CD4-positive, CD25-positive, alpha-beta regulatory T cell (primary cell): ENCODE data around the gene INTS1. TPM values are rescaled to one million over a fixed set of nuclear protein-coding genes. Genes with fewer than 3 reads are reported as not detected.
A peak's percentile ranks its signal among the peaks of the same experiment; 100 is the strongest.

Experiments
- ATAC-seq, 2 donors: fragments of 150-1000 bp; cut with Tn5 transposase; one replicate each; pipeline ENCODE4 v1.10.0; 2021; ENCODE audit warnings: low read depth in 2 of 2, moderate number of reproducible peaks in 2 of 2, moderate library complexity in 1 of 2
- DNase-seq, 3 donors: peaks; one replicate each; pipeline versions ENCODE4 v3.0.0 to v3.0.0-alpha.2; 2012 to 2022; ENCODE audit warnings: mixed read lengths in 1 of 3
- H3K27ac ChIP-seq: one replicate; pipeline ENCODE4 v1.7.0; 2013; ENCODE audit warnings: mild to moderate bottlenecking, low read length; ENCODE audit not compliant: insufficient read depth, poor library complexity, severe bottlenecking
- H3K27me3 ChIP-seq: one replicate; pipeline ENCODE4 v1.7.0; 2013; ENCODE audit warnings: low read length; ENCODE audit not compliant: control insufficient read depth, insufficient read depth
- H3K36me3 ChIP-seq: one replicate; pipeline ENCODE4 v1.7.0; 2013; ENCODE audit warnings: mild to moderate bottlenecking, low read length, moderate library complexity; ENCODE audit not compliant: control insufficient read depth, insufficient read depth
- H3K4me1 ChIP-seq: 2 replicates; pipeline ENCODE4 v1.7.0; 2013; ENCODE audit warnings: mild to moderate bottlenecking, low read length; ENCODE audit not compliant: insufficient read depth, control insufficient read depth, poor library complexity, severe bottlenecking
- H3K4me3 ChIP-seq: one replicate; pipeline ENCODE4 v1.7.0; 2013; ENCODE audit warnings: low read depth, mild to moderate bottlenecking, low read length, moderate library complexity
- H3K9me3 ChIP-seq, 2 experiments: 1 replicate in 1 of 2; 2 replicates in 1 of 2; pipeline ENCODE4 v1.7.0; 2013; ENCODE audit warnings: low read length in 2 of 2, mild to moderate bottlenecking in 1 of 2, moderate library complexity in 1 of 2; ENCODE audit not compliant: control insufficient read depth in 2 of 2
- H3K27ac Mint-ChIP-seq, 3 donors: one replicate each; pipeline ENCODE4 v1.8.0; 2020 to 2022; ENCODE audit warnings: mild to moderate bottlenecking in 3 of 3, mixed read lengths in 3 of 3, moderate library complexity in 2 of 3
- H3K27me3 Mint-ChIP-seq: one replicate; pipeline ENCODE4 v1.8.0; 2022; ENCODE audit warnings: mild to moderate bottlenecking, mixed read lengths
- H3K36me3 Mint-ChIP-seq: one replicate; pipeline ENCODE4 v1.8.0; 2020; ENCODE audit warnings: mixed read lengths
- H3K4me1 Mint-ChIP-seq, 4 donors: one replicate each; pipeline ENCODE4 v1.8.0; 2020 to 2022; ENCODE audit warnings: mixed read lengths in 4 of 4, mild to moderate bottlenecking in 1 of 4
- H3K4me3 Mint-ChIP-seq, 4 donors: one replicate each; pipeline ENCODE4 v1.8.0; 2020 to 2022; ENCODE audit warnings: mild to moderate bottlenecking in 4 of 4, mixed read lengths in 4 of 4, moderate library complexity in 3 of 4
- H3K9me3 Mint-ChIP-seq, 7 donors: one replicate each; pipeline ENCODE4 v1.8.0; 2020 to 2022; ENCODE audit warnings: mixed read lengths in 7 of 7, mild to moderate bottlenecking in 3 of 7, moderate library complexity in 2 of 7
- polyA plus RNA-seq, 4 donors: library from polyadenylated mRNA; unstranded; fragments of 300-500 nt; fragmentation: Illumina TruSeq; gene quantifications; one replicate each; pipeline ENCODE4 v1.2.3, GENCODE V29; 2021
- total RNA-seq: library from RNA; stranded (reverse); gene quantifications from one replicate; pipeline ENCODE4 v1.2.3, GENCODE V29; 2022

The INTS1 gene
- total and polyA plus RNA-seq, 5 donors from 2014 or later = 8.5 to 107 (median 10.3) TPM

- H3K36me3 ChIP-seq = peaks cover 38% of the 10 kb centered on the region
- Mint-ChIP-seq H3K4me3 (peak overlapping the region; percentile 73 to 86 (median 82)), H3K27ac (peak overlapping the region in 2 of 3 donors; percentile 85 to 88), H3K36me3 (no peaks in the 10 kb centered on the region), H3K9me3 (no peaks in the 10 kb centered on the region), H3K27me3 (no peaks in the 10 kb centered on the region), H3K4me1 (peaks cover 0 to 41% (median 12%) of the 10 kb centered on the region in 4 donors)
- ATAC-seq (no peak), DNase-seq (no peak)
- no peak overlapping the region for H3K4me3 ChIP-seq
- H3K27me3 ChIP-seq = no peaks in the 10 kb centered on the region
- H3K27ac ChIP-seq = no peak overlapping the region
- peaks cover 31% of the 10 kb centered on the region for H3K4me1 ChIP-seq
- no peaks in the 10 kb centered on the region for H3K9me3 ChIP-seq
Observed at GRCh38 chr7:1501487-1502270, 2.5 kb downstream of the INTS1 start.

GRCh38 chr7:1500064-1500807 lies 4.0 kb downstream of the INTS1 start:
- H3K27ac Mint-ChIP-seq = peak overlapping the region in 1 of 3 donors; percentile 69
- no peaks in the 10 kb centered on the region for H3K27me3 ChIP-seq
- H3K27me3 Mint-ChIP-seq = no peaks in the 10 kb centered on the region
- H3K4me3 ChIP-seq = no peak overlapping the region
- no peaks in the 10 kb centered on the region for H3K36me3 Mint-ChIP-seq
- H3K27ac ChIP-seq = no peak overlapping the region
- no peak for DNase-seq
- ATAC-seq = no peak
- peaks cover 48% of the 10 kb centered on the region for H3K36me3 ChIP-seq
- H3K4me1 ChIP-seq = peaks cover 20% of the 10 kb centered on the region
- H3K9me3 Mint-ChIP-seq = no peaks in the 10 kb centered on the region
- no peaks in the 10 kb centered on the region for H3K9me3 ChIP-seq
- peaks cover 0 to 32% (median 10%) of the 10 kb centered on the region in 4 donors for H3K4me1 Mint-ChIP-seq
- no peak overlapping the region for H3K4me3 Mint-ChIP-seq

- Histone ChIP-seq H3K4me1 (peaks cover 20% of the 10 kb centered on the region), H3K36me3 (peaks cover 48% of the 10 kb centered on the region), H3K9me3 (no peaks in the 10 kb centered on the region), H3K4me3 (no peak overlapping the region), H3K27me3 (no peaks in the 10 kb centered on the region), H3K27ac (no peak overlapping the region)
- ATAC-seq (no peak), DNase-seq (no peak)
- Mint-ChIP-seq H3K4me3 (no peak overlapping the region), H3K36me3 (no peaks in the 10 kb centered on the region), H3K4me1 (peaks cover 0 to 28% (median 10%) of the 10 kb centered on the region in 4 donors), H3K27me3 (no peaks in the 10 kb centered on the region), H3K27ac (no peak overlapping the region), H3K9me3 (no peaks in the 10 kb centered on the region)
Observed at GRCh38 chr7:1499367-1500029, 4.7 kb downstream of the INTS1 start.

- no peak overlapping the region for H3K4me3 ChIP-seq
- no peaks in the 10 kb centered on the region for H3K9me3 Mint-ChIP-seq
- H3K27me3 ChIP-seq = no peaks in the 10 kb centered on the region
- no peaks in the 10 kb centered on the region for H3K36me3 Mint-ChIP-seq
- peaks cover 55% of the 10 kb centered on the region for H3K36me3 ChIP-seq
- H3K9me3 ChIP-seq = no peaks in the 10 kb centered on the region
- no peak for DNase-seq
- H3K4me3 Mint-ChIP-seq = no peak overlapping the region
- no peak overlapping the region for H3K27ac Mint-ChIP-seq
- H3K27me3 Mint-ChIP-seq = no peaks in the 10 kb centered on the region
- H3K4me1 Mint-ChIP-seq = peaks cover 0 to 24% (median 10%) of the 10 kb centered on the region in 4 donors
- H3K4me1 ChIP-seq = peaks cover 16% of the 10 kb centered on the region
- no peak for ATAC-seq
- no peak overlapping the region for H3K27ac ChIP-seq
Observed at GRCh38 chr7:1498370-1499305, 5.6 kb downstream of the INTS1 start.

- no peaks in the 10 kb centered on the region for H3K27me3 Mint-ChIP-seq
- H3K27ac Mint-ChIP-seq = no peak overlapping the region
- H3K36me3 Mint-ChIP-seq = peaks cover 2% of the 10 kb centered on the region
- DNase-seq (no peak), ATAC-seq (no peak)
- peaks cover 53% of the 10 kb centered on the region for H3K36me3 ChIP-seq
- H3K4me3 Mint-ChIP-seq = no peak overlapping the region
- H3K4me1 ChIP-seq = peaks cover 4% of the 10 kb centered on the region
- H3K27ac ChIP-seq = no peak overlapping the region
- no peaks in the 10 kb centered on the region for H3K9me3 Mint-ChIP-seq
- no peaks in the 10 kb centered on the region for H3K27me3 ChIP-seq
- peaks cover 0 to 14% (median 7%) of the 10 kb centered on the region in 4 donors for H3K4me1 Mint-ChIP-seq
- no peak overlapping the region for H3K4me3 ChIP-seq
- H3K9me3 ChIP-seq = no peaks in the 10 kb centered on the region
Observed at GRCh38 chr7:1497293-1497927, 6.8 kb downstream of the INTS1 start.

- Histone ChIP-seq H3K27ac (no peak overlapping the region), H3K36me3 (peaks cover 53% of the 10 kb centered on the region), H3K9me3 (no peaks in the 10 kb centered on the region), H3K4me1 (no peaks in the 10 kb centered on the region), H3K27me3 (no peaks in the 10 kb centered on the region), H3K4me3 (no peak overlapping the region)
- no peak for ATAC-seq
- Mint-ChIP-seq H3K36me3 (peaks cover 9% of the 10 kb centered on the region), H3K27ac (no peak overlapping the region), H3K9me3 (no peaks in the 10 kb centered on the region), H3K4me3 (no peak overlapping the region), H3K4me1 (peaks cover 0 to 7% (median 3%) of the 10 kb centered on the region in 4 donors), H3K27me3 (no peaks in the 10 kb centered on the region)
- no peak for DNase-seq
Observed at GRCh38 chr7:1496531-1497292, 7.5 kb downstream of the INTS1 start.
